ENCODE results near the gene ORC6.

ORC6 gene

DNA sequence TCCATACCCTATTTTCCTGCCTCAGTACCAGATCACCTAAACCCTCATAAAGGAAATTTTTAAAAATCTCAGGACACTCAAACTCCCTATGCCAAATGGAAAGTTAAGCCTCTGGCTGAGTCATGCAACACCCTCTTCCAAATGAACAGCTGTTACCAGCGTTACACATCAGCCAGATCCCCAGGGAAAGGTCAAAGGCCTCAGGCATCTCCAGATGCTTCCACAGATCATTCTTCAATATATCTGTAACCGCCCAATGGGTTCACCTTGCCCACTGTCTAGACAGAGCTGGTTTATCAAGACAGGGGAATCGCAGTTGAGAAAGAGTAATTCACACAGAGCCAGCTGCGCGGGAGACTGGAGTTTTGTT is 39.2 kb upstream of the ORC6 start:
- TF ChIP-seq POLR2AphosphoS5 (IDR thresholded peaks at IDR 0.05; ENCODE audit: low read depth): no peak
- no peak for TF ChIP-seq SPI1 (IDR thresholded peaks at IDR 0.05; ENCODE audit: borderline replicate concordance, low read depth)
- TF ChIP-seq GABPA (IDR thresholded peaks at IDR 0.05; ENCODE audit: low read depth): no peak
- no peak for TF ChIP-seq REST (IDR thresholded peaks at IDR 0.05; ENCODE audit: insufficient replicate concordance, low read depth)
- TF ChIP-seq CTCF (IDR thresholded peaks at IDR 0.05; ENCODE audit: insufficient read depth, low read length): no peak
- DNase-seq (ENCODE audit: low read depth in 1 of 2, low spot score in 1 of 2): no peak
- Histone ChIP-seq H3K27ac (replicated peaks) (no peak overlapping the region), H3K4me3 (replicated peaks; ENCODE audit: insufficient read depth, low read length) (no peak overlapping the region), H3K27me3 (ENCODE audit: insufficient read depth, poor library complexity, severe bottlenecking) (no peaks in the 10 kb centered on the region)

- no peak for DNase-seq (ENCODE audit: low read depth in 1 of 2, low spot score in 1 of 2)
- Histone ChIP-seq H3K27me3 (ENCODE audit: insufficient read depth, poor library complexity, severe bottlenecking) (no peaks in the 10 kb centered on the region), H3K27ac (replicated peaks) (no peak overlapping the region), H3K4me3 (replicated peaks; ENCODE audit: insufficient read depth, low read length) (no peak overlapping the region)
- no peak for TF ChIP-seq CTCF (IDR thresholded peaks at IDR 0.05; ENCODE audit: insufficient read depth, low read length)
- TF ChIP-seq GABPA (IDR thresholded peaks at IDR 0.05; ENCODE audit: low read depth): no peak
- no peak for TF ChIP-seq POLR2AphosphoS5 (IDR thresholded peaks at IDR 0.05; ENCODE audit: low read depth)
- no peak for TF ChIP-seq REST (IDR thresholded peaks at IDR 0.05; ENCODE audit: insufficient replicate concordance, low read depth)
- TF ChIP-seq SPI1 (IDR thresholded peaks at IDR 0.05; ENCODE audit: borderline replicate concordance, low read depth): no peak
These were observed 38.2 kb upstream of the ORC6 start for GRCh38 chr16:46651305-46651704.

DNA sequence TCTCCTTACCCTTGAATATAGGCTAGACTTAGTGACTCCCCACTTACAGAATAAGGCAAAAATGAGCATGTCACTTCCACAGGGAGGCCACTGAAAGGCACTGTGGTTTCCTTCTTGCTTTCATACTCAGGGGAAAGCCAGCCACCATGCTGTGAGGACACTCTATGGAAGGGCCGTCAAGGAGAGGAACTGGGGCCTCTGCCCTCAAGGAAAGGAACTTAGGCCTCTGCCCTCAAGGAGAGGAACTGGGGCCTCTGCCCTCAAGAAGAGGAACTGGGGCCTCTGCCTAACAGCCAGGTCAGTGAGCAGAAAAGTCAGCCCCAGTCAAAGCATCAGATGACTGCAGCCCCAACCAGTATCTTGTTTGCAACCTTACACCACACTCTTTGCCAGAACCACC is 30.5 kb upstream of the ORC6 start:
- peak overlapping the region; percentile 83 for H3K27ac ChIP-seq (replicated peaks)
- peak; percentile 89 to 98 for DNase-seq (ENCODE audit: low read depth in 1 of 2, low spot score in 1 of 2)
- no peak for TF ChIP-seq CTCF (IDR thresholded peaks at IDR 0.05; ENCODE audit: insufficient read depth, low read length)
- TF ChIP-seq GABPA (IDR thresholded peaks at IDR 0.05; ENCODE audit: low read depth): no peak
- peak; percentile 100 for TF ChIP-seq SPI1 (IDR thresholded peaks at IDR 0.05; ENCODE audit: borderline replicate concordance, low read depth)
- TF ChIP-seq POLR2AphosphoS5 (IDR thresholded peaks at IDR 0.05; ENCODE audit: low read depth): peak; percentile 68
- peak; percentile 14 for TF ChIP-seq REST (IDR thresholded peaks at IDR 0.05; ENCODE audit: insufficient replicate concordance, low read depth)
- no peaks in the 10 kb centered on the region for H3K27me3 ChIP-seq (ENCODE audit: insufficient read depth, poor library complexity, severe bottlenecking)
- H3K4me3 ChIP-seq (replicated peaks; ENCODE audit: insufficient read depth, low read length): no peak overlapping the region; the same call in 1 of the 2 replicates
